Panc1 (cell line): Measurements from ENCODE around the gene RAB30.

Experiments
- CTCF ChIP-seq: fragments of 450-650 bp; IDR thresholded peaks from 2 replicates; pipeline ENCODE4 v1.5.1; 2017; ENCODE audit warnings: mild to moderate bottlenecking
- POLR2AphosphoS5 ChIP-seq: IDR thresholded peaks from 2 replicates; pipeline ENCODE4 v1.6.1; 2012; ENCODE audit warnings: mild to moderate bottlenecking, low read depth, low read length, moderate library complexity
- REST ChIP-seq, 2 experiments: IDR thresholded peaks; 2 replicates each; pipeline ENCODE4 v1.6.1; 2011 to 2012; ENCODE audit warnings: low read depth in 2 of 2, control low read depth in 1 of 2, low read length in 1 of 2, mild to moderate bottlenecking in 1 of 2, moderate library complexity in 1 of 2; ENCODE audit not compliant: insufficient read depth in 1 of 2
- SIN3A ChIP-seq: IDR thresholded peaks from 2 replicates; pipeline ENCODE4 v1.6.1; 2012; ENCODE audit warnings: low read depth, mild to moderate bottlenecking, low read length, moderate library complexity, borderline replicate concordance; ENCODE audit not compliant: insufficient read depth
- TCF7L2 ChIP-seq: IDR thresholded peaks from 2 replicates; pipeline ENCODE4 v1.6.1; 2011; ENCODE audit warnings: mild to moderate bottlenecking, low read depth, low read length, inconsistent platforms

GRCh38 chr11:83006877-83007330, 64.8 kb downstream of the RAB30 start:
- no peak for TF ChIP-seq CTCF
- TF ChIP-seq POLR2AphosphoS5 = no peak
- TF ChIP-seq REST (IDR thresholded peaks at IDR 0.05; ENCODE audit: insufficient read depth in 1 of 2, low read depth in 2 of 2, low read length in 1 of 2) = no peak
- TF ChIP-seq TCF7L2 = no peak
- no peak for TF ChIP-seq SIN3A
